Gastroesophageal sphincter (tissue), 4 donors: ENCODE results near the gene FCN1. TPM values are rescaled to one million over a fixed set of nuclear protein-coding genes. Genes with fewer than 3 reads are reported as not detected.

ENCODE experiments used
- ATAC-seq: fragments of 150-250 bp; one replicate; pipeline ENCODE4 v1.9.1; 2016; ENCODE audit warnings: mild to moderate bottlenecking, moderate library complexity
- H3K27ac ChIP-seq, 4 donors: fragments of 200-600 bp; sonication (generic) in 3 of 4; 1 replicate in 3 of 4; 2 replicates in 1 of 4; pipeline ENCODE4 v1.5.1; 2016 to 2019
- H3K27me3 ChIP-seq: fragments of 200-600 bp; sonication (generic); one replicate; pipeline ENCODE4 v1.5.1; 2019
- H3K36me3 ChIP-seq, 2 donors: fragments of 200-600 bp; sonication (generic); one replicate each; pipeline ENCODE4 v1.5.1; 2019; ENCODE audit warnings: control low read depth in 1 of 2
- H3K4me1 ChIP-seq, 3 donors: fragments of 200-600 bp; sonication (generic); 1 replicate in 2 of 3; 2 replicates in 1 of 3; pipeline ENCODE4 v1.5.1; 2016 to 2019; ENCODE audit warnings: control low read depth in 2 of 3
- H3K4me3 ChIP-seq, 2 donors: fragments of 200-600 bp; sonication (generic); one replicate each; pipeline ENCODE4 v1.5.1; 2019; ENCODE audit warnings: mild to moderate bottlenecking in 1 of 2, moderate library complexity in 1 of 2
- H3K9me3 ChIP-seq, 3 donors: fragments of 200-600 bp; sonication (generic); one replicate each; pipeline ENCODE4 v1.5.1; 2017 to 2019; ENCODE audit warnings: control low read depth in 2 of 3
- CTCF ChIP-seq, 4 experiments: fragments of 200-600 bp in 2 of 4; fragments of 450-650 bp in 2 of 4; sonication (generic) in 1 of 4; IDR thresholded peaks; one replicate each; pipeline ENCODE4 v1.5.1; 2017 to 2019; ENCODE audit warnings: antibody characterized with exemption in 4 of 4, mild to moderate bottlenecking in 2 of 4, moderate library complexity in 2 of 4
- EP300 ChIP-seq: sonication (generic); formaldehyde crosslinking; IDR thresholded peaks from one replicate; pipeline ENCODE4 v1.6.1; 2017; ENCODE audit warnings: antibody characterized with exemption, mild to moderate bottlenecking
- POLR2A ChIP-seq, 2 donors: fragments of 450-650 bp; IDR thresholded peaks; one replicate each; pipeline ENCODE4 v1.6.1; 2017; ENCODE audit warnings: antibody characterized with exemption in 2 of 2, mild to moderate bottlenecking in 2 of 2, moderate library complexity in 1 of 2
- POLR2AphosphoS5 ChIP-seq: sonication (generic); formaldehyde crosslinking; IDR thresholded peaks from one replicate; pipeline ENCODE4 v1.6.1; 2017; ENCODE audit warnings: antibody characterized with exemption
- WGBS, 2 donors: methylation state at CpG; one replicate each; pipeline ENCODE4 v1.1.5; 2018; ENCODE audit warnings: low coverage in 1 of 2; 5-methylcytosine and 5-hydroxymethylcytosine counted together
- total RNA-seq, 4 donors: library from RNA; depleted of rRNA; stranded (reverse); fragments of >200 nt; gene quantifications; one replicate each; pipeline ENCODE4 v1.1.0, GENCODE V29; 2016

The FCN1 gene
- total RNA-seq, 4 donors from 2014 or later, result 0.31 to 9.4 (median 3.2) TPM

- Histone ChIP-seq H3K27me3 (peaks cover 56% of the 10 kb centered on the region), H3K4me1 (peaks cover 0 to 29% (median 14%) of the 10 kb centered on the region in 3 donors), H3K9me3 (no peaks in the 10 kb centered on the region), H3K27ac (no peak overlapping the region), H3K4me3 (no peak overlapping the region), H3K36me3 (no peaks in the 10 kb centered on the region)
- no peak for ATAC-seq
- WGBS, 2 donors, result no CpG with 5 or more reads among the region's 26 CpGs
- no peak for TF ChIP-seq EP300
- TF ChIP-seq CTCF (IDR thresholded peaks at IDR 0.05), result no peak
- no peak for TF ChIP-seq POLR2AphosphoS5
- TF ChIP-seq POLR2A (IDR thresholded peaks at IDR 0.05), result no peak
These were observed 29.7 kb upstream of the FCN1 start for GRCh38 chr9:134947265-134947955.

GRCh38 chr9:134946663-134947062, 29.0 kb upstream of the FCN1 start:
- H3K27me3 ChIP-seq, result peaks cover 64% of the 10 kb centered on the region
- TF ChIP-seq POLR2A (IDR thresholded peaks at IDR 0.05) (no peak), POLR2AphosphoS5 (no peak), EP300 (no peak), CTCF (IDR thresholded peaks at IDR 0.05) (no peak)
- H3K4me1 ChIP-seq, result peaks cover 0 to 36% (median 14%) of the 10 kb centered on the region in 3 donors
- no peak overlapping the region for H3K4me3 ChIP-seq
- no peak overlapping the region for H3K27ac ChIP-seq
- H3K9me3 ChIP-seq, result no peaks in the 10 kb centered on the region
- ATAC-seq, result no peak
- H3K36me3 ChIP-seq, result no peaks in the 10 kb centered on the region

- Histone ChIP-seq H3K9me3 (no peaks in the 10 kb centered on the region), H3K36me3 (no peaks in the 10 kb centered on the region), H3K4me1 (peaks cover 0 to 36% (median 14%) of the 10 kb centered on the region in 3 donors), H3K27me3 (peaks cover 74% of the 10 kb centered on the region), H3K27ac (no peak overlapping the region), H3K4me3 (no peak overlapping the region)
- TF ChIP-seq CTCF (IDR thresholded peaks at IDR 0.05), result no peak
- TF ChIP-seq POLR2A (IDR thresholded peaks at IDR 0.05), result no peak
- no peak for TF ChIP-seq EP300
- TF ChIP-seq POLR2AphosphoS5, result no peak
- WGBS, 2 donors, result 83% methylated on average over 2 of the region's 12 CpGs; no CpG with 5 or more reads in 1 of the 2 donors
- no peak for ATAC-seq
These were observed 28.0 kb upstream of the FCN1 start for GRCh38 chr9:134945509-134946275.

GRCh38 chr9:134944916-134945315, 27.2 kb upstream of the FCN1 start:
- Histone ChIP-seq H3K4me3 (no peak overlapping the region), H3K4me1 (peaks cover 0 to 36% (median 14%) of the 10 kb centered on the region in 3 donors), H3K9me3 (no peaks in the 10 kb centered on the region), H3K27me3 (peaks cover 81% of the 10 kb centered on the region), H3K27ac (peak overlapping the region in 2 of 4 donors; percentile 34 to 41), H3K36me3 (no peaks in the 10 kb centered on the region)
- TF ChIP-seq POLR2A (IDR thresholded peaks at IDR 0.05), result no peak
- no peak for TF ChIP-seq EP300
- TF ChIP-seq POLR2AphosphoS5, result no peak
- TF ChIP-seq CTCF (IDR thresholded peaks at IDR 0.05), result no peak
- WGBS, 2 donors, result 0 to 38% methylated on average over 4 to 11 of the region's 14 CpGs
- ATAC-seq, result peak; percentile 33
